Stimulated activated CD4-positive, alpha-beta T cell treated with anti-CD3 and anti-CD28 coated beads, TNF-alpha, amount 100 ng/mL, for 4 hours (primary cell): ENCODE results near the gene SLC27A4.
A peak's percentile ranks its signal among the peaks of the same experiment; 100 is the strongest.

Experiments used
- DNase-seq, 3 experiments: peaks; one replicate each; pipeline ENCODE4 v3.0.0-alpha.2; 2020; ENCODE audit warnings: low read depth in 3 of 3

SLC27A4 gene

DNA sequence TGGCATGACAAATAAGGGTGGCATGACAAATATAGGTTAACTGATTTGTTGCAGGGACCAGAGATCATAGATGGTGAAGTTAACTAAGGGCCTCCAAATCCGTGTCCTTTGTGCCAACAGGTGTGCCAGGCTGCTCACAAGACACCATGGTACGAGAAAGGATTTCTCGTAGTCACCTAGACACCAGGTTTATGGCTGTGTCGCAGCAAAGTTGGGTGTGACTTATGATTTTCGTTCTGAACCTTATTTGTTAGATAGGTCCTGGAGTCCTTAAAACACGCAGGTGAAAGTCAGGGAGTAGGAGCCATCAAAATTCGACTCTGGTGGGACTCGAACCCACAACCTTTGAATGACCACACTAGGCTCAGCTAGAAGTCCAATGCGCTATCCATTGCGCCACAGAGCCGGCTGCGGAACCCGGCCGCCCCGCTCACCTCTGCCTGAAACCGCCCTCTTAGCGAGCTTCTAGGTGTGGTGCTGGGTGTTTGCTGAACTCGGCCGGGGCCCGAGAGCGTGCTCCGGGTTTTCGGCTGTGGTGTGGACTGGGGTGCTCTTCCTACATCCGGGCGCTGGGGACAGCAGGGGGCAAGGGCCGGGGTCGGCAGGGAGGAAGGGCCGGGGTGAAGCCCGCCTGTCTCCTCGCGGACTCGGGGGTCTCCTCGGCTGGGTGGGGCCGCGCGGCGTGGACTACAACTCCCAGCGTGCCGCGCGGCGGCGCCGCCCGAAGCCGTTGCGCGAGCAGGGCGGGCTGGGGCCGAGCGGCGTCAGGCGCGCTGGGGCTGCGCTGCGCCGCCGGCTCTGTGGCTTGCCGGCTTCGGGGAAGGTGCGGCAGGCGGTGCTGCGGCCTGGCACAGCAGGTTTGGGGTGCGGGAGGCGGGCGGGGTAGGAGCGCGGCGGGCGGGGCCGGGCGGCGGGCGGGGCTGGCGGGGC lies at the start of gene SLC27A4:
Gene SLC27A4, plus strand, starts transcription at position 767 of the 930 bp plus-strand sequence. CDS start 2,606 bp downstream, outside the sequence.
- DNase-seq = peak; percentile 57 to 64 (median 60)

GRCh38 chr9:128292009-128292408 lies 48.3 kb upstream of the SLC27A4 start:
- DNase-seq = no peak

DNA sequence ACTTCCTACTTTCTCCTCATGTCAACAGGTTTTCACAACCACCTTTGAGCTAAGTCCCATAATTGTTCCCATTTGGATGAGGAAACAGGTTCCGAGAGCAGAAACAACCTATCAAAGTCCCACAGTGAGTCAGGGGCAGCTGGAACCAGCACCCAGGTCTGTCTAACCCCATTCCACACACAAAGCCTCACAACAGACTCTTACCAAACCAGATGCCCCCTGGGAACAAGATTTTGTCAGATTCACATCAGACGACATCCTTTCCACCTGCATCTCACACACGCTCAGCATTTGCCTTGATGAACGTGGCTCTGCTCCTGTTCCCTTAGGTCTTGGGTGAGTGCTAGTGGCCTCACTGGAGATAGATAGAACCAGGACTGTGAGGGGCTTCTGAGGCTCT lies 47.2 kb upstream of the SLC27A4 start:
- DNase-seq = no peak

- DNase-seq = no peak
Observed at GRCh38 chr9:128294142-128294541, 46.2 kb upstream of the SLC27A4 start.

DNA sequence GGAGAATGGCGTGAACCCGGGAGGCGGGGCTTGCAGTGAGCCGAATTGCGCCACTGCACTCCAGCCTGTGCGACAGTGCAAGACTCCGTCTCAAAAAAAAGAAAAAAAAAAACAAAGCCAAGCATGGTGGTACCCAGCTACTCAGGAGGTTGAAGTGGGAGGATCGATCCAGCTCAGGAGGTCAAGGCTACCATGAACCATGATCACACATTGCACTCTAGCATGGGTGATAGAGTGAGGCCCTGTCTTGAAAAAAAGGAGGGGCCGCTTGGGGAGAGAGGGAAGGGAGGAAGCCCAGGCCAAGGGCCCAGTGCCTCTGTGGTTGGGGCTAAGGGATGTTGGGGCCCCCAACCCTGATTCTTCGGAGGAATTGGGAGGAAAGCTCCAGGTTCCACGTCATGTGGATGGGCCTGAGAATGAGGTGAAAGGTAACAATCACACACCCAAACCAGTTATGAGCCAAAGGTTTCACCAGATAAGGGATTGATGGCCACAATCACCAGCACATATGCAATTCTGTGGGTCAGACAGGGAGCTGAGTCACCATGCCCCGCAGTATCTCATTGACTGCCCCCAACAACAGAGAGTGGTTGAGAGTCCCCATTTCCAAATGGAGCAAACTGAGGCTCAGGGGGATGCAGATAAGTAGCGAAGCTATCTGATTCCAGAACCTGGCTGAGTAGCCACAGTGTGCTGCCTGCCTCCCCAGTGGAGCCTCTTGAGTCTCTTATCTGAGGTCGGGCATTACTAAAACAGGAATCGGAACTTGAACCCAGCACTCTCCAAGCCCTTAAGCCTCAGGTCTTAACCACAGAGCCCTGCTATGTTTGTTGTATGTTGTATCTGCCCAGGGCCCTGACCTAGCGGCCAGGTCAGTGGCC lies 43.7 kb upstream of the SLC27A4 start:
- no peak for DNase-seq

- no peak for DNase-seq
Observed at GRCh38 chr9:128297221-128297773, 43.0 kb upstream of the SLC27A4 start.

- DNase-seq = no peak
Observed at GRCh38 chr9:128298535-128299482, 41.5 kb upstream of the SLC27A4 start.

GRCh38 chr9:128304136-128304970 lies 36.0 kb upstream of the SLC27A4 start:
- DNase-seq = no peak

DNA sequence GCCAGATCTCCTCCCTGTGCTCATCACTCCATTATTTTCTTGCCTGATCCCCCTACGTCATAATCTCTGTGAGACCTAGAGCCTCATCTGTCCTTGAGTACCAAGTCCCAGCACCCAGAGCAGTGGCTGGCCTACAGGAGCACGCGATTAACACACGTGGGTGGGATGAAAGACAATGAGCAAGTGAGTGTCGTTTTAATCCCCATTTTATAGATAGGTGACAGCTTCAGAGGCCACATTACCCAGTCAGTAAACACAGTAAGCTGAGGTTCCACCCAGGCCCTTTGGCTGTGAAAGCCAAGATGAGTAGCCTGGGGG lies 35.4 kb upstream of the SLC27A4 start:
- no peak for DNase-seq

DNA sequence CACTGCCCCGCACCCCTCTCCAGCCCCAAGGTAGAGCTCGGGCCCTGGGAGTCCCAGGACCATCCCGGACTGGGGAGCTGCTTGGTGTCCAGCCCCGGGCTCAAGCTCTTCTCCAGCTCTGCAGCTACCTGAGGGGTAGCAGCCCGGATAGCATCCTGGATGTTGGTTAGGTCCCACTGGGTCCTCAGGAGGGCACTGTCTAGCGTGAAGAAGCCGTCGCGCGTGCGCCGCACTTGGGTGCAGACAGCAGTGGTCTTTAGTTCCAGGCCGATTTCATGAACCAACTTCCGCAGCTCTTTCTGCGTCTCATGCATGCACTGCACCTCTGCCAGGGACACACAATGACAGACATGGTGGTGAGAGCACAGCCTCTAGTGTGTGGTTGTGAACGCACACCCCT lies 30.8 kb upstream of the SLC27A4 start:
- DNase-seq = no peak

- DNase-seq = no peak
Observed at GRCh38 chr9:128310461-128310860, 29.9 kb upstream of the SLC27A4 start.

- no peak for DNase-seq
Observed at GRCh38 chr9:128314697-128315096, 25.6 kb upstream of the SLC27A4 start.

- no peak for DNase-seq
Observed at GRCh38 chr9:128316421-128316820, 23.9 kb upstream of the SLC27A4 start.

DNA sequence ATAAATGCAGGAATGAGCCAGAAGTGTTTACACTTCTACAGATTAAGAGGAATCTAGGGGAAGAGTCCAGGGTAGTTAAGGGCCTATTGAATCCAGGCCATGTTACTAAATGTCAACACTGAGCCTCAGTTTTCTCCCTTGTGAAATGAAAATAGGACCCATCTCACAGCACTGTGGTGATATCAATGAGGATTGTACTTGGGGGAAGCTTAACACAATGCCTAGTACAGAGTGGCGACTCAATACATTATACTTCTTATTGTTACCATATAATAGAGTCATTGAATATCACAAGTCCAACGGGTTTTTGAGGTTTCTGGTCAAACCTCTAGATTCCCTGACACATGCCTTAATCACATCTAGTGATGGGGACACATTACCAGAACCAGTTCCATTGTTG lies 22.7 kb upstream of the SLC27A4 start:
- DNase-seq = no peak

DNA sequence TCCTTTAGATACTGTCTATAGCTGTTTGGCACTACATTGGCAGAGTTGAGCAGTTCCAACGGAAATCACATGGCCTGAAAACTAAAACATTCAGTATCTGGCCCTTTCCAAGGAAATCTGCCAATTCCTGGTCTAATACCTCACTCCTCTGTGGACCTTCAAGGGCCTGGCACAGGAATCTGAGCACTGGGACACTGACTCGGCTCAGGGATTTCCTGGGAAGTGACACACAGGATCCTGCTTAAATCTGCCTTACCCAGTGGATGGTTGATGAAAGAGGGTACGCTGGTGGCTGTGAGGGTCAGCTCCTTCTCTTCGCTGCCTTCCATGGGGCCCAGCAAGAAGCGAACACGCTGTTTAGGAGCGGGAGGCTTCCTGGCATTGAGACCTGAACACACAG lies 19.0 kb upstream of the SLC27A4 start:
- no peak for DNase-seq

DNA sequence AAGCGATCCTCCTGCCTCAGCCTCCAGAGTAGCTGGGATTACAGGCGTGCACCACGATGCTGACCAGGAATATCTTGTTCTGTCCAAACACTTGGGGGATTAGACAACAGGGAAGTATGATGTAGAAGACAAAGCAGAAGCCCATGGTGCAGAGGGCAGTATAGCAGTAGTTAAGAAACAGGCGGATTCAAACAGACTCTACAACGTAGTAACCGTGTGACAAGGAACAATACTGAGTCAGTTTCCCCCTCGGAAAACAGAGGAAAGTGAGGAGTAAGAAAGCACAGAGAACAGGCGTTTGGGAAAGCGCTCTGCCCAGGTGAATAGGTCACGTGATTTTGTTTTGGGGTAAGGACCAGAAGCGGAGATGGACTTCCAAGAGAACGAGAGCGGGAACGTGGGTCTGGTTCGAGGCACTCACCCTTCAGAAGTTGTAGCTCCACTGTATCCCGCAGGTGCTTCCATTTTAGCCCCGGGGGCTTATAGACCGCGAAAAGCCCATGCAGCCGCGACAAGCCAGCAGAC lies 18.4 kb upstream of the SLC27A4 start:
- no peak for DNase-seq

DNA sequence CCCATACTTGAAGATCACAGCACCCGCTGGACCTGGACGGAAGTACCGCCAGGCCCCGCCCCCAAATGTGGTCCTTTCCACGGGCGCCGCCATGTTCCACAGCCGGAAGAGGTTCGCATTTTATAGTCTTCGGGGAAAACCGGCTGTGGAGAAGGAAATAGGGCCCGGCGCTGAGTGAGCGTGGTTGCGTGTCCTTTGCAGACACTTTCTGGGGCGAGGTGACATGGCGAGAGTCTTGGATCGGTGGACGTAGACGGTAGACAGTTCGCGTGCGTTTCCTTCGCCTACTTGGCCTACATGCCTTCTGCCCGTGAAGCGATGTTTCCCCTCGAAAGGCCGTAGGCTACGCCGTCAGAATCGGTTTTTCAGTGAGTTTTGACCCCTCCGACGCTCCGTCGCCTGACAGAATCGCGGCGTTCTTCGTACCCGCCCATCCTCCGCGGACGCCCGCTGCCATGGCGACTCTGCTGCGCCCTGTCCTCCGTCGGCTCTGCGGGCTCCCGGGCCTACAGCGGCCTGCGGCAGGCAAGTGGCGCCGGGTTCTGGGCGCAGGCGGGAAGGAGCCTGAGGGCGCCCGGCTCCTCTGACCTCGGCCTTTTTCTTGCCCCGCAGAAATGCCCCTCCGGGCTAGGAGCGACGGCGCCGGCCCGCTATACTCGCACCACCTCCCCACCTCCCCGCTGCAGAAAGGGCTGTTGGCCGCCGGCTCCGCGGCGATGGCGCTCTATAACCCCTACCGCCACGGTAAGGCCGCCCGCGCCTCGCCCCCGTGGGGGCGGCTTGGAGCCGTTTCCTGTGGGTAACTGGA lies 17.7 kb upstream of the SLC27A4 start, which contains the start of the genes COQ4 and TRUB2:
Gene COQ4, plus strand, starts transcription at position 436 of the 808 bp plus-strand sequence. Its CDS starts 20 bp downstream, at position 456.
Gene TRUB2, minus strand, starts transcription at position 44 of the 808 bp plus-strand sequence. Its CDS starts 39 bp downstream, at position 5.
- DNase-seq = peak; percentile 78 to 88 (median 87)

- DNase-seq = no peak
Observed at GRCh38 chr9:128323212-128323730, 17.1 kb upstream of the SLC27A4 start.

GRCh38 chr9:128323791-128324190 lies 16.5 kb upstream of the SLC27A4 start:
- DNase-seq = no peak
